ENCODE measurements around the gene JAM3.
"Not testable (repeated sequence)": the region's sequence is repeated elsewhere in the genome, so short reads cannot be mapped to it uniquely, and the experiment has no call there.

Gene JAM3

GRCh38 chr11:134181707-134182106 is 112.8 kb downstream of the JAM3 start:
- DNase-seq (ENCODE audit: low read depth in 2 of 2), result no peak

GRCh38 chr11:134188092-134188491 is 119.2 kb downstream of the JAM3 start:
- DNase-seq (ENCODE audit: low read depth in 2 of 2), result not testable (repeated sequence)

- no peak for DNase-seq (ENCODE audit: low read depth in 2 of 2)
These were observed 127.9 kb downstream of the JAM3 start for GRCh38 chr11:134196756-134197155.

- no peak for DNase-seq (ENCODE audit: low read depth in 2 of 2)
These were observed 130.7 kb downstream of the JAM3 start for GRCh38 chr11:134199531-134199930.

- DNase-seq (ENCODE audit: low read depth in 2 of 2), result no peak
These were observed 131.8 kb downstream of the JAM3 start for GRCh38 chr11:134200688-134201087.
